C4-2B (cell line): ENCODE results near the gene DPEP1.

Experiments used
- CTCF ChIP-seq: fragments of 450-650 bp; conservative IDR thresholded peaks from 2 replicates; pipeline ENCODE4 v1.5.1; 2017; ENCODE audit warnings: mild to moderate bottlenecking
- ZFX ChIP-seq: fragments of 450-650 bp; IDR thresholded peaks from 2 replicates; pipeline ENCODE4 v1.6.1; 2017

GRCh38 chr16:89668790-89669158 is 55.3 kb downstream of the DPEP1 start:
- TF ChIP-seq CTCF (no peak), ZFX (no peak)
